Measurements from ENCODE around the gene TLE1.

The TLE1 gene

DNA sequence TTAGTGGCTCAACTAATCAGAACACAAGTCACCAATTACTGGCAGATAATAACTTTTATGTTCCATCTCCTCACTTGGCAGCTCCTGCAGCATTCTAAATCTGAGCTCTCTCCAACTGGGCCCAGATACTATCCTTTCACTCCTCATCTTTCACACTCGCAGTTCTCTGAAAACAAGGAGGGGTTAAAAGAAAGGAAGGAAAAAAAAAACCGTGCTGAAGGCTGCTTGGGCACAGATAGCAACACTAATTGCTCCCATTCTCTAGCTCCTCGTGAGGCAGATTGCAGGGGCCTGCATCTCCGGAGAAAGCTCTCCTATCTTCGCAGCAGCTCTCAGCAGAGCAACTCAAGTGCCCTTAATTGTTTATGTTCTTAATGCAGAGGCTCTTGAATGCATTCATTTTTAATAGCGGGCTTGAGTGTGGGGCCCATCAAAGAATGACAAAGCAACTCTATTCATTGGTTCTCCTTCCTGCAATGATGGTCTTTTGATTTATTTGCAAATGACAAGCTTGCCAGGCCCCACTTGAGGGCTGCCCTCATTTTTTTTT is 23.9 kb downstream of the TLE1 start:
- H3K23ac ChIP-seq (ENCODE audit: low read length in 2 of 2): no peak overlapping the region
- no peak overlapping the region for H3K4me3 ChIP-seq (ENCODE audit: insufficient read depth in 1 of 2, low read depth in 1 of 2, low read length in 2 of 2)
- H4K91ac ChIP-seq (ENCODE audit: low read length): no peak overlapping the region
- no peak overlapping the region for H2BK5ac ChIP-seq (ENCODE audit: low read depth, low read length, poor library complexity, severe bottlenecking)
- no peaks in the 10 kb centered on the region for H3K9me3 ChIP-seq (ENCODE audit: control insufficient read depth, low read length)
- no peaks in the 10 kb centered on the region for H3K27me3 ChIP-seq (ENCODE audit: control insufficient read depth in 1 of 2, insufficient read depth in 1 of 2, low read length in 2 of 2)
- H3K4ac ChIP-seq (ENCODE audit: low read depth in 1 of 2, low read length in 2 of 2): no peak overlapping the region
- no peak overlapping the region for H3K14ac ChIP-seq (ENCODE audit: low read length in 2 of 2)
- WGBS: 0% methylated on average over 5 of the region's 6 CpGs
- peaks cover 0 to 6% of the 10 kb centered on the region in 2 experiments for H3K36me3 ChIP-seq (ENCODE audit: control insufficient read depth in 1 of 2, insufficient read depth in 2 of 2, low read depth in 1 of 2, low read length in 2 of 2)
- H3K9ac ChIP-seq (ENCODE audit: low read length): no peak overlapping the region
- H3K4me2 ChIP-seq (ENCODE audit: low read length, poor library complexity, severe bottlenecking): no peak overlapping the region
- H2AFZ ChIP-seq (ENCODE audit: low read depth, low read length): no peak overlapping the region
- no peaks in the 10 kb centered on the region for H3K4me1 ChIP-seq (ENCODE audit: control insufficient read depth, insufficient read depth, low read depth, low read length)
- H2AK5ac ChIP-seq (ENCODE audit: low read length, severe bottlenecking): no peak overlapping the region
- no peak overlapping the region for H3K18ac ChIP-seq (ENCODE audit: low read depth in 1 of 2, low read length in 2 of 2)
- H3K79me1 ChIP-seq (replicated peaks; ENCODE audit: low read length, poor library complexity, severe bottlenecking): peaks cover 35% of the 10 kb centered on the region
- no peak overlapping the region for H3K27ac ChIP-seq (ENCODE audit: low read length, poor library complexity, severe bottlenecking)
- H2BK12ac ChIP-seq (ENCODE audit: low read length in 2 of 2): no peak overlapping the region
- H4K8ac ChIP-seq (ENCODE audit: low read length): no peak overlapping the region
- H2BK120ac ChIP-seq (ENCODE audit: low read depth, low read length): no peak overlapping the region
- H2BK15ac ChIP-seq (ENCODE audit: low read depth, poor library complexity, severe bottlenecking): no peak overlapping the region
- DNase-seq: peak; percentile 77

DNA sequence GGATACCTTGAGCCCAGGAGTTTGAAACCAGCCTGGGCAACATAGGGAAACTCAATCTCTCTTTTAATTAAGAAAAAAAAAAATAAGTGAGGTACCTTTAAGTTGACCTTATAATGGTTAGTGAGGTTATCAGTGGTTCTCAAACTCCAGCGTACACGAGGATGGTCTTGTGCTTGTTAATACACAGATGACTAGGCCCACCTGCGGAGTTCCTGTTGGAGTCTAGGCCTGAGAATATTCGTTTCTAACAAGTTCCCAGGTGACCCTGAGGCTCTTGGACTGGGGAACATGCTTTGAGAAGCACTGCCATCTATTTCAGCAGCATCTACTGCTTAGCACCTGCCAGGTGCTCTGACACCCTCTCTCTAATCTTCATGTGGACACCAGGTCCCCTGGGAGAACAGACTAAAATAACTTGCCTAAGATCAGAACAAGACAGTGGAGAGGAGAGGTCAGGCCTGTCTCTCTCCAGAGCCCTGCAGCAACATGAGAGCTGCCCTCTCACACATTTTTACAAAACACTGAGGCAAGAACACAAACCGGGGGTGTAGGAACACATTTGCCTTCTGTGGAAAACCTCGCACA is 24.6 kb downstream of the TLE1 start:
- no peak overlapping the region for H2BK120ac ChIP-seq (ENCODE audit: low read depth, low read length)
- no peak overlapping the region for H3K23ac ChIP-seq (ENCODE audit: low read length in 2 of 2)
- peak overlapping the region in 1 of 2 experiments; percentile 12 for H2BK12ac ChIP-seq (ENCODE audit: low read length in 2 of 2)
- H2BK5ac ChIP-seq (ENCODE audit: low read depth, low read length, poor library complexity, severe bottlenecking): no peak overlapping the region
- DNase-seq: no peak
- no peak overlapping the region for H2AFZ ChIP-seq (ENCODE audit: low read depth, low read length)
- H3K14ac ChIP-seq (ENCODE audit: low read length in 2 of 2): no peak overlapping the region
- 58% methylated on average over 6 of the region's 6 CpGs for WGBS
- H3K36me3 ChIP-seq (ENCODE audit: control insufficient read depth in 1 of 2, insufficient read depth in 2 of 2, low read depth in 1 of 2, low read length in 2 of 2): peaks cover 0 to 6% of the 10 kb centered on the region in 2 experiments
- H3K79me1 ChIP-seq (replicated peaks; ENCODE audit: low read length, poor library complexity, severe bottlenecking): peaks cover 35% of the 10 kb centered on the region
- H3K4me1 ChIP-seq (ENCODE audit: control insufficient read depth, insufficient read depth, low read depth, low read length): no peaks in the 10 kb centered on the region
- no peaks in the 10 kb centered on the region for H3K9me3 ChIP-seq (ENCODE audit: control insufficient read depth, low read length)
- H3K27ac ChIP-seq (ENCODE audit: low read length, poor library complexity, severe bottlenecking): no peak overlapping the region
- no peaks in the 10 kb centered on the region for H3K27me3 ChIP-seq (ENCODE audit: control insufficient read depth in 1 of 2, insufficient read depth in 1 of 2, low read length in 2 of 2)
- H3K4me3 ChIP-seq (ENCODE audit: insufficient read depth in 1 of 2, low read depth in 1 of 2, low read length in 2 of 2): no peak overlapping the region
- no peak overlapping the region for H2AK5ac ChIP-seq (ENCODE audit: low read length, severe bottlenecking)
- peak overlapping the region in 1 of 2 experiments; percentile 7 for H3K18ac ChIP-seq (ENCODE audit: low read depth in 1 of 2, low read length in 2 of 2)
- no peak overlapping the region for H2BK15ac ChIP-seq (ENCODE audit: low read depth, poor library complexity, severe bottlenecking)
- peak overlapping the region in 1 of 2 experiments; percentile 1 for H3K4ac ChIP-seq (ENCODE audit: low read depth in 1 of 2, low read length in 2 of 2)
- no peak overlapping the region for H4K8ac ChIP-seq (ENCODE audit: low read length)
- no peak overlapping the region for H3K9ac ChIP-seq (ENCODE audit: low read length)
- no peak overlapping the region for H3K4me2 ChIP-seq (ENCODE audit: low read length, poor library complexity, severe bottlenecking)
- H4K91ac ChIP-seq (ENCODE audit: low read length): no peak overlapping the region

DNA sequence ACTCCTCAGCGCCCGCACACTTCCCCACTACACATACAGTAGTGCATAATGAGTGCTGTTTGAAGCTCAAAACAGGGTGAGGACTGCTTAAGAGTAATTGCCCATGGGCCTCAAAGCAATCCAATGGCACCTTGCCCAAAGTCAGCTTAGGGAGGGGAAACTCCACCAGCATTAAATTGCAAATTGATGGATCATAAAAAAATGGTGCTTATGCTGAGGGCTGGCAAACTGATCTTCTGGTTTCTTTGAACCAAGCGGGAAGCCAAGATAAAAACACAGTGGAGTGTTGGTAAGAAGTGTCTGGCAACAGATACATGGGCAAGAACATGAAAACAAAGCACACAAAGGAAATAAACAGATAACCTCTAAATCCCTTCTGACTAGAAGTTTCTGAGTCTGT is 28.0 kb downstream of the TLE1 start:
- no peak overlapping the region for H2AFZ ChIP-seq (ENCODE audit: low read depth, low read length)
- no peak overlapping the region for H3K4ac ChIP-seq (ENCODE audit: low read depth in 1 of 2, low read length in 2 of 2)
- H3K36me3 ChIP-seq (ENCODE audit: control insufficient read depth in 1 of 2, insufficient read depth in 2 of 2, low read depth in 1 of 2, low read length in 2 of 2): no peaks in the 10 kb centered on the region
- no peak overlapping the region for H3K23ac ChIP-seq (ENCODE audit: low read length in 2 of 2)
- H3K9me3 ChIP-seq (ENCODE audit: control insufficient read depth, low read length): no peaks in the 10 kb centered on the region
- no peak overlapping the region for H4K91ac ChIP-seq (ENCODE audit: low read length)
- H3K27me3 ChIP-seq (ENCODE audit: control insufficient read depth in 1 of 2, insufficient read depth in 1 of 2, low read length in 2 of 2): no peaks in the 10 kb centered on the region
- H3K4me2 ChIP-seq (ENCODE audit: low read length, poor library complexity, severe bottlenecking): no peak overlapping the region
- no peak overlapping the region for H4K8ac ChIP-seq (ENCODE audit: low read length)
- no peak overlapping the region for H2BK120ac ChIP-seq (ENCODE audit: low read depth, low read length)
- no peak overlapping the region for H2BK15ac ChIP-seq (ENCODE audit: low read depth, poor library complexity, severe bottlenecking)
- no peak overlapping the region for H2BK12ac ChIP-seq (ENCODE audit: low read length in 2 of 2)
- no peak overlapping the region for H3K27ac ChIP-seq (ENCODE audit: low read length, poor library complexity, severe bottlenecking)
- peaks cover 27% of the 10 kb centered on the region for H3K79me1 ChIP-seq (replicated peaks; ENCODE audit: low read length, poor library complexity, severe bottlenecking)
- no peaks in the 10 kb centered on the region for H3K4me1 ChIP-seq (ENCODE audit: control insufficient read depth, insufficient read depth, low read depth, low read length)
- H3K14ac ChIP-seq (ENCODE audit: low read length in 2 of 2): peak overlapping the region in 1 of 2 experiments; percentile 59
- no peak overlapping the region for H3K18ac ChIP-seq (ENCODE audit: low read depth in 1 of 2, low read length in 2 of 2)
- H2AK5ac ChIP-seq (ENCODE audit: low read length, severe bottlenecking): no peak overlapping the region
- no CpG with 5 or more reads among the region's 3 CpGs for WGBS
- no peak overlapping the region for H3K9ac ChIP-seq (ENCODE audit: low read length)
- H2BK5ac ChIP-seq (ENCODE audit: low read depth, low read length, poor library complexity, severe bottlenecking): no peak overlapping the region
- no peak for DNase-seq
- H3K4me3 ChIP-seq (ENCODE audit: insufficient read depth in 1 of 2, low read depth in 1 of 2, low read length in 2 of 2): no peak overlapping the region

DNA sequence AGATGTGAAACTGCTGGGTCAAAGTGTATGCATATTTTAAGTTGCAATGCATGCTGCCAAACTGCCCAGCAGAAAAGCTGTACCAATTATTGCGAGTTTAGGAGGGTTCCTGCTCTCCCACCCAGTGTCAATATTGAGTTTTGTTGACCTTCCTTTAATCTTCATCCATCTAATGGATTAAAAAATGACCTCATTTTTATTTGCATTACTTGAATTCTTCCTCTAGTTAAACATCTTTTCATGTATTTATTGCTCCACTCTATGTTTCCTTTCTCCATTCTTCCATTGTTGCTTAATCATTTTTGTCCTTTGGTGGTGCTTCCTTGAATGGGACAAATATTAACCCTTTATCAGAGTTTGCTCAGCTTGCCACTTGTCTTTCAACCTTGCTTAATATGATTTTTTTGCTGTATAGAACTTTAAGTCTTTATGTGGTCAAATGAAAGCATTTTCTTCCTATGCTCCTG is 32.4 kb downstream of the TLE1 start:
- peaks cover 0 to 16% of the 10 kb centered on the region in 2 experiments for H3K36me3 ChIP-seq (ENCODE audit: control insufficient read depth in 1 of 2, insufficient read depth in 2 of 2, low read depth in 1 of 2, low read length in 2 of 2)
- H2BK120ac ChIP-seq (ENCODE audit: low read depth, low read length): no peak overlapping the region
- H2BK5ac ChIP-seq (ENCODE audit: low read depth, low read length, poor library complexity, severe bottlenecking): no peak overlapping the region
- H3K27me3 ChIP-seq (ENCODE audit: control insufficient read depth in 1 of 2, insufficient read depth in 1 of 2, low read length in 2 of 2): no peaks in the 10 kb centered on the region
- DNase-seq: no peak
- H2AK5ac ChIP-seq (ENCODE audit: low read length, severe bottlenecking): no peak overlapping the region
- H4K91ac ChIP-seq (ENCODE audit: low read length): no peak overlapping the region
- H2AFZ ChIP-seq (ENCODE audit: low read depth, low read length): no peak overlapping the region
- H3K9ac ChIP-seq (ENCODE audit: low read length): no peak overlapping the region
- H4K8ac ChIP-seq (ENCODE audit: low read length): no peak overlapping the region
- peaks cover 24% of the 10 kb centered on the region for H3K79me1 ChIP-seq (replicated peaks; ENCODE audit: low read length, poor library complexity, severe bottlenecking)
- H3K4me1 ChIP-seq (ENCODE audit: control insufficient read depth, insufficient read depth, low read depth, low read length): no peaks in the 10 kb centered on the region
- no peak overlapping the region for H3K27ac ChIP-seq (ENCODE audit: low read length, poor library complexity, severe bottlenecking)
- H2BK12ac ChIP-seq (ENCODE audit: low read length in 2 of 2): no peak overlapping the region
- H3K4me3 ChIP-seq (ENCODE audit: insufficient read depth in 1 of 2, low read depth in 1 of 2, low read length in 2 of 2): no peak overlapping the region
- H3K18ac ChIP-seq (ENCODE audit: low read depth in 1 of 2, low read length in 2 of 2): no peak overlapping the region
- H3K14ac ChIP-seq (ENCODE audit: low read length in 2 of 2): no peak overlapping the region
- H2BK15ac ChIP-seq (ENCODE audit: low read depth, poor library complexity, severe bottlenecking): no peak overlapping the region
- H3K9me3 ChIP-seq (ENCODE audit: control insufficient read depth, low read length): no peaks in the 10 kb centered on the region
- no peak overlapping the region for H3K4ac ChIP-seq (ENCODE audit: low read depth in 1 of 2, low read length in 2 of 2)
- WGBS: 100% methylated on average over 1 of the region's 1 CpG
- H3K4me2 ChIP-seq (ENCODE audit: low read length, poor library complexity, severe bottlenecking): no peak overlapping the region
- no peak overlapping the region for H3K23ac ChIP-seq (ENCODE audit: low read length in 2 of 2)

All from mesenchymal stem cell (in vitro differentiated cells and primary cell).